ENCODE data around the gene ORAI3.

GRCh38 chr16:30924913-30925631, 23.8 kb upstream of the ORAI3 start:
- no peak for TF ChIP-seq CTCF (IDR thresholded peaks at IDR 0.05)
- TF ChIP-seq POLR2A (IDR thresholded peaks at IDR 0.05), result no peak
